HEK293 (cell line): Measurements from ENCODE around the gene SORT1.

Experiments used
- BCL11A ChIP-seq: fragments of 450-650 bp; formaldehyde crosslinking; IDR thresholded peaks from 2 replicates; pipeline ENCODE4 v1.5.1; 2016; ENCODE audit warnings: low read depth, missing biosample characterization, missing genetic modification characterization
- HOXA7 ChIP-seq: sonication (generic); formaldehyde crosslinking; IDR thresholded peaks from 2 replicates; pipeline ENCODE4 v1.8.1; 2022; ENCODE audit warnings: missing genetic modification reagents, borderline replicate concordance
- KLF10 ChIP-seq: fragments of 450-650 bp; IDR thresholded peaks from 2 replicates; pipeline ENCODE4 v1.5.1; 2018; ENCODE audit warnings: missing biosample characterization, mild to moderate bottlenecking, missing genetic modification characterization
- MZF1 ChIP-seq: fragments of 450-650 bp; formaldehyde crosslinking; IDR thresholded peaks from 2 replicates; pipeline ENCODE4 v1.5.1; 2017; ENCODE audit warnings: missing biosample characterization, missing genetic modification characterization, borderline replicate concordance
- SP7 ChIP-seq: fragments of 450-650 bp; formaldehyde crosslinking; IDR thresholded peaks from 2 replicates; pipeline ENCODE4 v1.5.1; 2016; ENCODE audit warnings: missing biosample characterization, missing genetic modification characterization
- ZNF138 ChIP-seq: fragments of 450-650 bp; formaldehyde crosslinking; IDR thresholded peaks from 2 replicates; pipeline ENCODE4 v1.5.1; 2016; ENCODE audit warnings: missing biosample characterization, missing genetic modification characterization, borderline replicate concordance
- ZNF155 ChIP-seq: fragments of 450-650 bp; formaldehyde crosslinking; IDR thresholded peaks from 2 replicates; pipeline ENCODE4 v1.5.1; 2016; ENCODE audit warnings: missing biosample characterization, missing genetic modification characterization
- ZNF184 ChIP-seq: fragments of 450-650 bp; IDR thresholded peaks from 2 replicates; pipeline ENCODE4 v1.5.1; 2018; ENCODE audit warnings: missing biosample characterization, mild to moderate bottlenecking, missing genetic modification characterization
- ZNF529 ChIP-seq: fragments of 450-650 bp; formaldehyde crosslinking; IDR thresholded peaks from 2 replicates; pipeline ENCODE4 v1.5.1; 2017; ENCODE audit warnings: missing genetic modification characterization, missing biosample characterization; ENCODE audit not compliant: insufficient replicate concordance
- TF ChIP-seq, protein P1 (sequence below): fragments of 450-650 bp; formaldehyde crosslinking; IDR thresholded peaks from 2 replicates; pipeline ENCODE4 v1.5.1; 2016; ENCODE audit warnings: missing biosample characterization, missing genetic modification characterization
- TF ChIP-seq, protein P2 (sequence below): fragments of 450-650 bp; formaldehyde crosslinking; IDR thresholded peaks from 2 replicates; pipeline ENCODE4 v1.5.1; 2016; ENCODE audit warnings: missing biosample characterization, missing genetic modification characterization, low read depth

DNA sequence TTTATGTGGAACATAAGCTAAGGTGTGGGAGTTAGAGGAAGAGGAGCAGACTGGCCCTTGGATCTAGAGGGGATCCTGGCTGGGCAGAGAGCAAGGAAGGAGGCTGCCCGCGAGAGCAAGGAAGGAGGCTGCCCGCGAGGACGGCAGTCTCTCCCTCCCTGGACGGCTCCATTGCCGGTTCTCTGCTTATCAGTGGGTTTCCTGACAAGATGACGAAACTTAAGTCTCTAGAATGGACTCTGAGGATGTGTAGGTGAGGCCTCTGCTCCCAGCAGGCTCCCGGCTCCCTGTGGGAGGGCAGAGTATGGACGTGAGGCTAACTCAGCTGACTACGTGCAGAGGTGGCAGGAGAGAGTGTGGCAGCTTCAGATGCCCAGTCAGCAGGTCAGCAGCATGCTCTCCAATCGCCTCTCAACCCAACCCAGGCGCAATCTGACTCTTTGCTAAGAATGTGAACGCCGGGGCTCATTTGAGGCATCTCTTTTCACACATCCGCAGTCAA is 97.0 kb downstream of the SORT1 start:
- TF ChIP-seq ZNF529 (tag by site-specific recombination) (no peak), SP7 (no peak), KLF10 (tag by site-specific recombination) (no peak), ZNF184 (tag by site-specific recombination) (no peak), ZNF138 (no peak), ZNF155 (tag by site-specific recombination) (no peak), HOXA7 (CRISPR knock-in tag) (no peak), MZF1 (no peak), BCL11A (tag by site-specific recombination) (no peak)
- TF ChIP-seq, protein P1, sequence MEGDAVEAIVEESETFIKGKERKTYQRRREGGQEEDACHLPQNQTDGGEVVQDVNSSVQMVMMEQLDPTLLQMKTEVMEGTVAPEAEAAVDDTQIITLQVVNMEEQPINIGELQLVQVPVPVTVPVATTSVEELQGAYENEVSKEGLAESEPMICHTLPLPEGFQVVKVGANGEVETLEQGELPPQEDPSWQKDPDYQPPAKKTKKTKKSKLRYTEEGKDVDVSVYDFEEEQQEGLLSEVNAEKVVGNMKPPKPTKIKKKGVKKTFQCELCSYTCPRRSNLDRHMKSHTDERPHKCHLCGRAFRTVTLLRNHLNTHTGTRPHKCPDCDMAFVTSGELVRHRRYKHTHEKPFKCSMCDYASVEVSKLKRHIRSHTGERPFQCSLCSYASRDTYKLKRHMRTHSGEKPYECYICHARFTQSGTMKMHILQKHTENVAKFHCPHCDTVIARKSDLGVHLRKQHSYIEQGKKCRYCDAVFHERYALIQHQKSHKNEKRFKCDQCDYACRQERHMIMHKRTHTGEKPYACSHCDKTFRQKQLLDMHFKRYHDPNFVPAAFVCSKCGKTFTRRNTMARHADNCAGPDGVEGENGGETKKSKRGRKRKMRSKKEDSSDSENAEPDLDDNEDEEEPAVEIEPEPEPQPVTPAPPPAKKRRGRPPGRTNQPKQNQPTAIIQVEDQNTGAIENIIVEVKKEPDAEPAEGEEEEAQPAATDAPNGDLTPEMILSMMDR (tag by site-specific recombination), result no peak
- TF ChIP-seq, protein P2, sequence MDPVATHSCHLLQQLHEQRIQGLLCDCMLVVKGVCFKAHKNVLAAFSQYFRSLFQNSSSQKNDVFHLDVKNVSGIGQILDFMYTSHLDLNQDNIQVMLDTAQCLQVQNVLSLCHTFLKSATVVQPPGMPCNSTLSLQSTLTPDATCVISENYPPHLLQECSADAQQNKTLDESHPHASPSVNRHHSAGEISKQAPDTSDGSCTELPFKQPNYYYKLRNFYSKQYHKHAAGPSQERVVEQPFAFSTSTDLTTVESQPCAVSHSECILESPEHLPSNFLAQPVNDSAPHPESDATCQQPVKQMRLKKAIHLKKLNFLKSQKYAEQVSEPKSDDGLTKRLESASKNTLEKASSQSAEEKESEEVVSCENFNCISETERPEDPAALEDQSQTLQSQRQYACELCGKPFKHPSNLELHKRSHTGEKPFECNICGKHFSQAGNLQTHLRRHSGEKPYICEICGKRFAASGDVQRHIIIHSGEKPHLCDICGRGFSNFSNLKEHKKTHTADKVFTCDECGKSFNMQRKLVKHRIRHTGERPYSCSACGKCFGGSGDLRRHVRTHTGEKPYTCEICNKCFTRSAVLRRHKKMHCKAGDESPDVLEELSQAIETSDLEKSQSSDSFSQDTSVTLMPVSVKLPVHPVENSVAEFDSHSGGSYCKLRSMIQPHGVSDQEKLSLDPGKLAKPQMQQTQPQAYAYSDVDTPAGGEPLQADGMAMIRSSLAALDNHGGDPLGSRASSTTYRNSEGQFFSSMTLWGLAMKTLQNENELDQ, result no peak
